Naive thymus-derived CD4-positive, alpha-beta T cell (primary cell): ENCODE data around the gene INSIG2. TPM values are rescaled to one million over a fixed set of nuclear protein-coding genes. Genes with fewer than 3 reads are reported as not detected.
A peak's percentile ranks its signal among the peaks of the same experiment; 100 is the strongest.

ENCODE experiments used
- ATAC-seq: fragments of 150-1000 bp; cut with Tn5 transposase; 2 replicates; pipeline ENCODE4 v1.10.0; 2021; ENCODE audit warnings: mild to moderate bottlenecking, moderate library complexity
- CTCF ChIA-PET: fragments of 350-600 bp; sonication (Branson Sonifier 250); formaldehyde crosslinking; loops from one replicate; lab custom pipeline; 2021; ENCODE audit warnings: antibody characterized with exemption; lab: Charles Lee
- POLR2A ChIA-PET: fragments of 350-600 bp; sonication (Branson Sonifier 250); formaldehyde crosslinking; loops from one replicate; lab custom pipeline; 2021; ENCODE audit warnings: antibody characterized with exemption, inconsistent platforms; lab: Charles Lee
- DNase-seq, 9 donors: peaks; one replicate each; pipeline versions ENCODE4 v3.0.0 to v3.0.0-alpha.2; 2020 to 2022; ENCODE audit warnings: mixed read lengths in 1 of 9
- H3K27ac ChIP-seq: one replicate; pipeline ENCODE4 v1.7.0; 2013; ENCODE audit warnings: mild to moderate bottlenecking, low read depth, low read length, moderate library complexity
- H3K27me3 ChIP-seq, 2 donors: one replicate each; pipeline ENCODE4 v1.7.0; 2013; ENCODE audit warnings: low read length in 2 of 2, mild to moderate bottlenecking in 2 of 2, moderate library complexity in 2 of 2; ENCODE audit not compliant: control insufficient read depth in 2 of 2, insufficient read depth in 2 of 2
- H3K36me3 ChIP-seq, 3 experiments: 1 replicate in 2 of 3; 2 replicates in 1 of 3; pipeline ENCODE4 v1.7.0; 2013; ENCODE audit warnings: low read length in 3 of 3, mild to moderate bottlenecking in 3 of 3, moderate library complexity in 1 of 3; ENCODE audit not compliant: insufficient read depth in 3 of 3, control insufficient read depth in 2 of 3
- H3K4me1 ChIP-seq, 2 donors: one replicate each; pipeline ENCODE4 v1.7.0; 2013; ENCODE audit warnings: low read length in 2 of 2, mild to moderate bottlenecking in 2 of 2, moderate library complexity in 1 of 2; ENCODE audit not compliant: control insufficient read depth in 2 of 2, insufficient read depth in 2 of 2
- H3K4me3 ChIP-seq: 2 replicates; pipeline ENCODE4 v1.7.0; 2013; ENCODE audit warnings: mild to moderate bottlenecking, low read length
- H3K9me3 ChIP-seq, 3 experiments: 1 replicate in 2 of 3; 2 replicates in 1 of 3; pipeline ENCODE4 v1.7.0; 2013; ENCODE audit warnings: low read length in 3 of 3; ENCODE audit not compliant: control insufficient read depth in 2 of 3
- H3K27ac Mint-ChIP-seq, 9 donors: one replicate each; pipeline ENCODE4 v1.8.0; 2020 to 2022; ENCODE audit warnings: mixed read lengths in 9 of 9, mild to moderate bottlenecking in 8 of 9, moderate library complexity in 5 of 9, inconsistent platforms in 2 of 9
- H3K27me3 Mint-ChIP-seq, 5 donors: one replicate each; pipeline ENCODE4 v1.8.0; 2021 to 2022; ENCODE audit warnings: mixed read lengths in 5 of 5, mild to moderate bottlenecking in 1 of 5
- H3K36me3 Mint-ChIP-seq, 5 donors: one replicate each; pipeline ENCODE4 v1.8.0; 2020 to 2022; ENCODE audit warnings: mixed read lengths in 5 of 5, mild to moderate bottlenecking in 3 of 5, inconsistent platforms in 1 of 5
- H3K4me1 Mint-ChIP-seq, 7 donors: one replicate each; pipeline ENCODE4 v1.8.0; 2020 to 2022; ENCODE audit warnings: mixed read lengths in 7 of 7, mild to moderate bottlenecking in 3 of 7, inconsistent platforms in 1 of 7
- H3K4me3 Mint-ChIP-seq, 10 donors: one replicate each; pipeline ENCODE4 v1.8.0; 2020 to 2022; ENCODE audit warnings: mild to moderate bottlenecking in 10 of 10, mixed read lengths in 10 of 10, moderate library complexity in 6 of 10, inconsistent platforms in 2 of 10
- H3K9me3 Mint-ChIP-seq, 11 donors: one replicate each; pipeline ENCODE4 v1.8.0; 2020 to 2022; ENCODE audit warnings: mixed read lengths in 11 of 11, mild to moderate bottlenecking in 4 of 11, inconsistent platforms in 1 of 11, moderate library complexity in 1 of 11
- intact Hi-C, 2 donors: fragments of 100-400 bp; cut with micrococcal nuclease; formaldehyde crosslinking; loops; one replicate each; pipeline ENCODE4 v1.15.1; 2023
- polyA plus RNA-seq, 2 donors: library from polyadenylated mRNA; unstranded; fragments of 300-500 nt; fragmentation: Illumina TruSeq; gene quantifications; one replicate each; pipeline ENCODE4 v1.2.3, GENCODE V29; 2021
- total RNA-seq, 6 experiments: library from RNA in 5 of 6; stranded (reverse) in 5 of 6; gene quantifications; 1 replicate in 5 of 6; 2 replicates in 1 of 6; pipeline ENCODE4 v1.2.3 and lab custom pipeline; 2021 to 2026

The INSIG2 gene
- total and polyA plus RNA-seq, 7 experiments from 2014 or later: 8.5 to 31.5 (median 21.0) TPM

GRCh38 chr2:118112771-118113334 is 24.6 kb downstream of the INSIG2 start:
- POLR2A ChIA-PET: no interaction called here
- no peak overlapping the region for H3K4me3 Mint-ChIP-seq
- H3K9me3 ChIP-seq: no peaks in the 10 kb centered on the region

DNA sequence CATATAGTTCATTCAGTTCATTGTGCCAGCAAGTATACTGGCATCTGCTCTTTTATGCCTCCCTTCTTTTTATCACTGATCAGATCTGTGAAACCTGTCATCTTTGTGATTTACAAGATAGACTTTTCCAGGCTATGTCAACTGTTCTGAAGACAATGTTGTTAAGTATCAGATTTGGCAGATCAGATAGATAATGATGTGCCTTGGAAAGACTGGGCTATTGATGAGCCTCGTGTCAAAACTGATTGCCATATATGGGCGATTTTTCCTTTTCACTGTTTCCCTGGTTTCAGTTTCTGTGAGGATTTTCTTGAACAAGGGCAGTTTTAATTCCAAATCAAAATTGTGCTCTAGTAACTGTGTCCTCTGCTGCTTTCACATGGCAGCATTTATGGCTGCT is 26.6 kb downstream of the INSIG2 start:
- H3K4me3 ChIP-seq: no peak overlapping the region
- no peak overlapping the region for H3K27ac ChIP-seq
- no peaks in the 10 kb centered on the region for H3K36me3 ChIP-seq
- intact Hi-C loops: no loop called here
- peaks cover 4 to 25% (median 19%) of the 10 kb centered on the region in 5 donors for H3K36me3 Mint-ChIP-seq
- H3K27ac Mint-ChIP-seq: peak overlapping the region in 2 of 9 donors; percentile 1 to 2
- H3K4me1 Mint-ChIP-seq: peaks cover 0 to 26% (median 0%) of the 10 kb centered on the region in 7 donors
- DNase-seq: no peak
- ChIA-PET CTCF (no interaction called here), POLR2A (no interaction called here)
- no peaks in the 10 kb centered on the region for H3K4me1 ChIP-seq
- no peak for ATAC-seq
- peaks cover 0 to 4% (median 0%) of the 10 kb centered on the region in 11 donors for H3K9me3 Mint-ChIP-seq
- H3K27me3 ChIP-seq: no peaks in the 10 kb centered on the region
- no peaks in the 10 kb centered on the region for H3K9me3 ChIP-seq
- H3K4me3 Mint-ChIP-seq: no peak overlapping the region
- no peaks in the 10 kb centered on the region for H3K27me3 Mint-ChIP-seq

More at GRCh38 chr2:118112771-118113334, 24.6 kb downstream of the INSIG2 start:
- DNase-seq (no peak), ATAC-seq (no peak)
- Histone ChIP-seq H3K4me3 (no peak overlapping the region), H3K4me1 (no peaks in the 10 kb centered on the region), H3K27ac (no peak overlapping the region), H3K36me3 (peaks cover 0 to 3% (median 0%) of the 10 kb centered on the region in 3 experiments), H3K27me3 (no peaks in the 10 kb centered on the region)
- CTCF ChIA-PET: no interaction called here
- peaks cover 0 to 24% (median 0%) of the 10 kb centered on the region in 7 donors for H3K4me1 Mint-ChIP-seq
- peak overlapping the region in 1 of 9 donors; percentile 2 for H3K27ac Mint-ChIP-seq
- no peaks in the 10 kb centered on the region for H3K27me3 Mint-ChIP-seq
- intact Hi-C loops: no loop called here
- peaks cover 0 to 2% (median 0%) of the 10 kb centered on the region in 11 donors for H3K9me3 Mint-ChIP-seq
- peaks cover 10 to 36% (median 27%) of the 10 kb centered on the region in 5 donors for H3K36me3 Mint-ChIP-seq

- Histone ChIP-seq H3K36me3 (no peaks in the 10 kb centered on the region), H3K4me1 (no peaks in the 10 kb centered on the region), H3K9me3 (no peaks in the 10 kb centered on the region), H3K27me3 (no peaks in the 10 kb centered on the region), H3K4me3 (no peak overlapping the region), H3K27ac (no peak overlapping the region)
- intact Hi-C loops: no loop called here
- Mint-ChIP-seq H3K4me1 (peaks cover 0 to 26% (median 0%) of the 10 kb centered on the region in 7 donors), H3K27ac (no peak overlapping the region), H3K36me3 (peaks cover 4 to 19% (median 15%) of the 10 kb centered on the region in 5 donors), H3K4me3 (no peak overlapping the region), H3K27me3 (no peaks in the 10 kb centered on the region), H3K9me3 (peaks cover 0 to 4% (median 0%) of the 10 kb centered on the region in 11 donors)
- ChIA-PET POLR2A (no interaction called here), CTCF (no interaction called here)
- DNase-seq (no peak), ATAC-seq (no peak)
Measured at GRCh38 chr2:118115761-118116160, 27.5 kb downstream of the INSIG2 start.

DNA sequence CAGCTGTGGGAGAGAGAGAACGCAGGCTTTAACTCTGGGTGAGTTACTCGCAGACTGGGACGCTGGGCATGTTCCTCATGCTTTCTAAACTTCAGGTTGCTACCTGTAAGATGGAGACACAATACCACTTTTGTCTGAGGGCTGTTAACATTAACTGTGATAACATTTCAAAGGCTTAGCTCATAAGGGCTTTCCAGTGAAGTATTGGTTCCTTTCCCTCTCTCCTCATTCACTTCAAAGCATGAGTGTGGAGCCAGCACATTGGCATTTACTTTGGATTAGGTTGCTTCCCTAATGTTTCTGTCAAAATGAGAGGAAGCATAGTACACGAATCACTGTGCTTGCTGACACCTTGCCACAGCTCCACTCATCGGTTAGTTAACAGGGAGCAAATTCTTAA is 30.2 kb downstream of the INSIG2 start:
- Mint-ChIP-seq H3K9me3 (peaks cover 0 to 4% (median 0%) of the 10 kb centered on the region in 11 donors), H3K4me3 (no peak overlapping the region), H3K27ac (no peak overlapping the region), H3K4me1 (peaks cover 0 to 19% (median 0%) of the 10 kb centered on the region in 7 donors), H3K36me3 (peaks cover 0 to 7% (median 0%) of the 10 kb centered on the region in 5 donors), H3K27me3 (peaks cover 0 to 4% (median 0%) of the 10 kb centered on the region in 5 donors)
- ATAC-seq: no peak
- intact Hi-C loops: no loop called here
- DNase-seq: no peak
- CTCF ChIA-PET: no interaction called here
- no peaks in the 10 kb centered on the region for H3K36me3 ChIP-seq
- no peaks in the 10 kb centered on the region for H3K9me3 ChIP-seq
- POLR2A ChIA-PET: no interaction called here
- H3K27ac ChIP-seq: no peak overlapping the region
- H3K4me3 ChIP-seq: no peak overlapping the region
- H3K27me3 ChIP-seq: no peaks in the 10 kb centered on the region
- H3K4me1 ChIP-seq: no peaks in the 10 kb centered on the region

DNA sequence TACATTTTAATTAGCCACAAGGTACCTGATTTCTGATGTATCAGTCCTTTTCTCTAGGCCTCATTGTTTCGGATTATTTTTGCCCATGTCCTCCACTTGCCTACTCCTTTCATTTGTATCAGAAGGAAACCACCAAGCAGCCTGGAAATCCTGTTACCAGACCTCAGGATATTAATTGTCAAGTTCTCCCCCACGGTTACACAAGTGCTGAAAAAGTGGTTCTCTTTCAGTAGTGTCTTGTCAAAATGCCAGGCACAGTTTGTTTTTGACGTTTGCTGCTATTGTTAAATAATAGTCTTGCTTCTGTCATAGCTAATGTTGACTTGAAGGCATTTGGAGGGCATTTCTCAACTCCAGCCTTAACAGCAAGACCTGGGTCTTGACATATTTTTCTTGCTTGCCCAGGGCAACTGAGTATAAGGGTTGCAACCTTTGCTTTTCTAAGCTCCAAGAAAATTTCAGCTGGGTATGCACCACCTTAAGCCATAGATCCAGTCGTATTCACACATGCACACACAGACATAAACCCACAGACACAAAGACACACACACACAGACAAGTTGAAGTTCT is 31.0 kb downstream of the INSIG2 start:
- ATAC-seq (no peak), DNase-seq (no peak)
- H3K4me1 ChIP-seq: no peaks in the 10 kb centered on the region
- POLR2A ChIA-PET: no interaction called here
- intact Hi-C loops: no loop called here
- Mint-ChIP-seq H3K4me3 (no peak overlapping the region), H3K4me1 (peaks cover 0 to 14% (median 0%) of the 10 kb centered on the region in 7 donors), H3K27ac (no peak overlapping the region), H3K36me3 (peaks cover 0 to 7% (median 0%) of the 10 kb centered on the region in 5 donors), H3K27me3 (peaks cover 0 to 7% (median 0%) of the 10 kb centered on the region in 5 donors), H3K9me3 (peaks cover 0 to 4% (median 0%) of the 10 kb centered on the region in 11 donors)
- CTCF ChIA-PET: no interaction called here
- no peak overlapping the region for H3K4me3 ChIP-seq
- no peaks in the 10 kb centered on the region for H3K27me3 ChIP-seq
- H3K27ac ChIP-seq: no peak overlapping the region
- H3K9me3 ChIP-seq: no peaks in the 10 kb centered on the region
- no peaks in the 10 kb centered on the region for H3K36me3 ChIP-seq

GRCh38 chr2:118119761-118120400 is 31.6 kb downstream of the INSIG2 start:
- ATAC-seq (no peak), DNase-seq (no peak)
- Histone ChIP-seq H3K36me3 (no peaks in the 10 kb centered on the region), H3K4me3 (no peak overlapping the region), H3K27me3 (no peaks in the 10 kb centered on the region), H3K27ac (no peak overlapping the region), H3K9me3 (no peaks in the 10 kb centered on the region), H3K4me1 (no peaks in the 10 kb centered on the region)
- Mint-ChIP-seq H3K4me3 (no peak overlapping the region), H3K36me3 (peaks cover 0 to 7% (median 0%) of the 10 kb centered on the region in 5 donors), H3K27me3 (peaks cover 0 to 7% (median 0%) of the 10 kb centered on the region in 5 donors), H3K4me1 (peaks cover 0 to 10% (median 0%) of the 10 kb centered on the region in 7 donors), H3K9me3 (peaks cover 0 to 4% (median 0%) of the 10 kb centered on the region in 11 donors), H3K27ac (no peak overlapping the region)
- intact Hi-C loops: no loop called here
- CTCF ChIA-PET: no interaction called here
- POLR2A ChIA-PET: no interaction called here
